ENCODE measurements around the gene PRKCB. TPM values are rescaled to one million over a fixed set of nuclear protein-coding genes. Genes with fewer than 3 reads are reported as not detected.
"Not testable (repeated sequence)": the region's sequence is repeated elsewhere in the genome, so short reads cannot be mapped to it uniquely, and the experiment has no call there.

The PRKCB gene
- total RNA-seq, 1 donor from 2014 or later, result 28.7 TPM

GRCh38 chr16:24232936-24233335 is 397.2 kb downstream of the PRKCB start:
- Mint-ChIP-seq H3K27me3 (ENCODE audit: unreplicated experiment) (no peaks in the 10 kb centered on the region), H3K4me3 (ENCODE audit: unreplicated experiment) (no peak overlapping the region), H3K27ac (ENCODE audit: unreplicated experiment) (no peak overlapping the region), H3K36me3 (ENCODE audit: low read depth, unreplicated experiment) (no peaks in the 10 kb centered on the region), H3K4me1 (ENCODE audit: unreplicated experiment) (no peaks in the 10 kb centered on the region), H3K9me3 (ENCODE audit: unreplicated experiment) (no peaks in the 10 kb centered on the region)
- DNase-seq (ENCODE audit: low spot score), result no peak
- TF ChIP-seq CTCF (IDR thresholded peaks at IDR 0.05; ENCODE audit: unreplicated experiment), result no peak

- Mint-ChIP-seq H3K4me3 (ENCODE audit: unreplicated experiment) (no peak overlapping the region), H3K9me3 (ENCODE audit: unreplicated experiment) (peaks cover 5% of the 10 kb centered on the region), H3K27ac (ENCODE audit: unreplicated experiment) (no peak overlapping the region), H3K27me3 (ENCODE audit: unreplicated experiment) (peaks cover 4% of the 10 kb centered on the region), H3K36me3 (ENCODE audit: low read depth, unreplicated experiment) (peaks cover 5% of the 10 kb centered on the region), H3K4me1 (ENCODE audit: unreplicated experiment) (peaks cover 2% of the 10 kb centered on the region)
- no peak for TF ChIP-seq CTCF (IDR thresholded peaks at IDR 0.05; ENCODE audit: unreplicated experiment)
- DNase-seq (ENCODE audit: low spot score), result no peak
Observed at GRCh38 chr16:24234737-24235136, 399.0 kb downstream of the PRKCB start.

- no peak for DNase-seq (ENCODE audit: low spot score)
- Mint-ChIP-seq H3K27ac (ENCODE audit: unreplicated experiment) (no peak overlapping the region), H3K4me1 (ENCODE audit: unreplicated experiment) (peaks cover 2% of the 10 kb centered on the region), H3K36me3 (ENCODE audit: low read depth, unreplicated experiment) (peaks cover 5% of the 10 kb centered on the region), H3K9me3 (ENCODE audit: unreplicated experiment) (peaks cover 5% of the 10 kb centered on the region), H3K4me3 (ENCODE audit: unreplicated experiment) (no peak overlapping the region), H3K27me3 (ENCODE audit: unreplicated experiment) (peaks cover 4% of the 10 kb centered on the region)
- no peak for TF ChIP-seq CTCF (IDR thresholded peaks at IDR 0.05; ENCODE audit: unreplicated experiment)
Observed at GRCh38 chr16:24235806-24236205, 400.0 kb downstream of the PRKCB start.

GRCh38 chr16:24238846-24239245 is 403.1 kb downstream of the PRKCB start:
- H3K27me3 Mint-ChIP-seq (ENCODE audit: unreplicated experiment); H3K9me3 Mint-ChIP-seq (ENCODE audit: unreplicated experiment); H3K36me3 Mint-ChIP-seq (ENCODE audit: low read depth, unreplicated experiment); H3K27ac Mint-ChIP-seq (ENCODE audit: unreplicated experiment); H3K4me3 Mint-ChIP-seq (ENCODE audit: unreplicated experiment); H3K4me1 Mint-ChIP-seq (ENCODE audit: unreplicated experiment); DNase-seq (ENCODE audit: low spot score): not testable (repeated sequence)

GRCh38 chr16:24246911-24247607 is 411.3 kb downstream of the PRKCB start:
- no peak for DNase-seq (ENCODE audit: low spot score)
- Mint-ChIP-seq H3K4me1 (ENCODE audit: unreplicated experiment) (no peaks in the 10 kb centered on the region), H3K27ac (ENCODE audit: unreplicated experiment) (no peak overlapping the region), H3K36me3 (ENCODE audit: low read depth, unreplicated experiment) (no peaks in the 10 kb centered on the region), H3K4me3 (ENCODE audit: unreplicated experiment) (no peak overlapping the region), H3K27me3 (ENCODE audit: unreplicated experiment) (no peaks in the 10 kb centered on the region), H3K9me3 (ENCODE audit: unreplicated experiment) (no peaks in the 10 kb centered on the region)
- no peak for TF ChIP-seq CTCF (IDR thresholded peaks at IDR 0.05; ENCODE audit: unreplicated experiment)
